Stomach (tissue), 9 donors: ENCODE measurements around the gene CLCA2. TPM values are rescaled to one million over a fixed set of nuclear protein-coding genes. Genes with fewer than 3 reads are reported as not detected.

ENCODE experiments used
- DNase-seq, 2 donors: peaks; one replicate each; pipeline versions ENCODE4 v3.0.0 to v3.0.0-alpha.2; 2013 to 2019
- H3K27ac ChIP-seq, 5 donors: fragments of 200-600 bp in 4 of 5; sonication (generic) in 4 of 5; one replicate each; pipeline ENCODE4 v1.5.1; 2013 to 2019; ENCODE audit warnings: mild to moderate bottlenecking in 1 of 5, moderate library complexity in 1 of 5
- H3K27me3 ChIP-seq, 3 donors: fragments of 200-600 bp; sonication (generic); one replicate each; pipeline ENCODE4 v1.5.1; 2017 to 2019; ENCODE audit warnings: mixed run types in 1 of 3
- H3K36me3 ChIP-seq, 4 donors: fragments of 200-600 bp; sonication (generic); 1 replicate in 3 of 4; 2 replicates in 1 of 4; pipeline ENCODE4 v1.5.1; 2016 to 2019
- H3K4me1 ChIP-seq, 4 donors: fragments of 200-600 bp; sonication (generic); one replicate each; pipeline ENCODE4 v1.5.1; 2016 to 2019
- H3K4me3 ChIP-seq, 4 donors: fragments of 200-600 bp; sonication (generic) in 3 of 4; one replicate each; pipeline ENCODE4 v1.5.1; 2016 to 2019; ENCODE audit warnings: mild to moderate bottlenecking in 1 of 4
- H3K9me3 ChIP-seq, 4 donors: fragments of 200-600 bp; sonication (generic); one replicate each; pipeline ENCODE4 v1.5.1; 2016 to 2019
- CTCF ChIP-seq, 7 experiments: fragments of 450-650 bp in 4 of 7; fragments of 200-600 bp in 3 of 7; sonication (generic) in 3 of 7; IDR thresholded peaks; one replicate each; pipeline ENCODE4 v1.5.1; 2016 to 2019; ENCODE audit warnings: antibody characterized with exemption in 7 of 7, control low read depth in 2 of 7, mild to moderate bottlenecking in 1 of 7
- EP300 ChIP-seq: sonication (generic); formaldehyde crosslinking; IDR thresholded peaks from one replicate; pipeline ENCODE4 v1.6.1; 2017; ENCODE audit warnings: antibody characterized with exemption
- POLR2A ChIP-seq, 4 donors: fragments of 450-650 bp; IDR thresholded peaks; one replicate each; pipeline ENCODE4 v1.6.1; 2016; ENCODE audit warnings: antibody characterized with exemption in 4 of 4, control low read depth in 2 of 4, mild to moderate bottlenecking in 1 of 4, moderate library complexity in 1 of 4
- POLR2AphosphoS5 ChIP-seq, 3 donors: sonication (generic); formaldehyde crosslinking; IDR thresholded peaks; one replicate each; pipeline ENCODE4 v1.6.1; 2016; ENCODE audit warnings: antibody characterized with exemption in 3 of 3
- WGBS, 5 donors: extraction: QIAGEN DNeasy Blood & Tissue Kit in 3 of 5; methylation state at CpG; one replicate each; pipeline versions ENCODE4 v1.1.5 to v1.1.7; 2013 to 2018; 5-methylcytosine and 5-hydroxymethylcytosine counted together
- intact Hi-C: fragments of 100-400 bp; cut with DNase I; formaldehyde crosslinking; loops from one replicate; pipeline ENCODE4 v1.15.1; 2023; ENCODE audit warnings: low total_unique reads
- polyA plus RNA-seq, 3 donors: library from polyadenylated mRNA; stranded (reverse); fragments of 200-250 nt; gene quantifications; one replicate each; pipeline ENCODE4 v1.2.3, GENCODE V29; 2013
- total RNA-seq, 5 donors: library from RNA; depleted of rRNA; stranded (reverse); fragments of >200 nt; gene quantifications; one replicate each; pipeline versions ENCODE4 v1.1.0 to v1.2.3, GENCODE V29; 2014 to 2016
- donor health status: healthy with polysubstance abuse.
- donor health status: Bipolar disorder and iron deficiency.
- donor health status: healthy.

Gene CLCA2
- total and polyA plus RNA-seq, 8 donors = 4.1 to 34.8 TPM; not detected in 6

GRCh38 chr1:86461482-86461881, 37.5 kb downstream of the CLCA2 start:
- Histone ChIP-seq H3K27me3 (peaks cover 0 to 7% (median 0%) of the 10 kb centered on the region in 3 donors), H3K4me3 (no peak overlapping the region), H3K9me3 (no peaks in the 10 kb centered on the region), H3K36me3 (no peaks in the 10 kb centered on the region), H3K4me1 (no peaks in the 10 kb centered on the region), H3K27ac (no peak overlapping the region)
- TF ChIP-seq POLR2AphosphoS5 (IDR thresholded peaks at IDR 0.05) = no peak
- TF ChIP-seq EP300 = no peak
- intact Hi-C loops = no loop called here
- 52 to 73% (median 56%) methylated on average over 3 of the region's 3 CpGs for WGBS, 5 donors
- DNase-seq = no peak

GRCh38 chr1:86464819-86465218, 40.8 kb downstream of the CLCA2 start:
- WGBS, 5 donors = 56 to 77% (median 75%) methylated on average over 1 of the region's 1 CpG
- intact Hi-C loops = no loop called here
- H3K27ac ChIP-seq = no peak overlapping the region
- TF ChIP-seq POLR2AphosphoS5 (IDR thresholded peaks at IDR 0.05) (no peak), POLR2A (IDR thresholded peaks at IDR 0.05) (no peak), EP300 (no peak), CTCF (IDR thresholded peaks at IDR 0.05) (no peak)
- H3K9me3 ChIP-seq = no peaks in the 10 kb centered on the region
- DNase-seq = no peak
- peaks cover 0 to 4% (median 3%) of the 10 kb centered on the region in 3 donors for H3K27me3 ChIP-seq
- H3K36me3 ChIP-seq = no peaks in the 10 kb centered on the region
- H3K4me3 ChIP-seq = no peak overlapping the region
- H3K4me1 ChIP-seq = no peaks in the 10 kb centered on the region

- DNase-seq = no peak
- intact Hi-C loops = no loop called here
- Histone ChIP-seq H3K27me3 (peaks cover 0 to 15% (median 3%) of the 10 kb centered on the region in 3 donors), H3K4me1 (no peaks in the 10 kb centered on the region), H3K9me3 (no peaks in the 10 kb centered on the region), H3K27ac (no peak overlapping the region), H3K36me3 (no peaks in the 10 kb centered on the region), H3K4me3 (no peak overlapping the region)
- TF ChIP-seq CTCF (IDR thresholded peaks at IDR 0.05) (no peak), POLR2AphosphoS5 (IDR thresholded peaks at IDR 0.05) (no peak), POLR2A (IDR thresholded peaks at IDR 0.05) (no peak), EP300 (no peak)
- WGBS, 5 donors = 69 to 94% (median 82%) methylated on average over 2 of the region's 2 CpGs
Measured at GRCh38 chr1:86466109-86466844, 42.3 kb downstream of the CLCA2 start.

DNA sequence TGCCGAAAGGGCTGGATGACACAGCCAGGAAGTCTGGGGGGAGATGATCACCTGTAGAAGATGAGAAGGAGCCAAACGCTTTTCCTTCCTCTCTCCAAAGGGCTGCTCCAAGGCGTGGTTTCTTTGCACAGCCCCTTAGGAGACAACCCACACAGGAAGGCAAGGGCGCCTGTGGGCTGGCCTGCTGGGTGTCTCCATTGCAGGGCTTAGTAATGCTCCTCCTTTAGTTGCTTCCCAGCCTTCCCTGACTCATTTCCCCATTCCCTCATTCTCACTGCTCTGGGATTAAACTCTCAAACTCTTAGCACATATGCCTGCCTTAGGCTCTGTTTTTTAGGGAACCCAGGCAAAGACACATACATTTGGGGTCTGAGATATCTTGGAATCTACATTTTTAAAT, 43.0 kb downstream of the CLCA2 start:
- no peaks in the 10 kb centered on the region for H3K36me3 ChIP-seq
- no peak for DNase-seq
- peaks cover 0 to 15% (median 4%) of the 10 kb centered on the region in 3 donors for H3K27me3 ChIP-seq
- no peak for TF ChIP-seq CTCF (IDR thresholded peaks at IDR 0.05)
- TF ChIP-seq EP300 = no peak
- TF ChIP-seq POLR2A (IDR thresholded peaks at IDR 0.05) = no peak
- TF ChIP-seq POLR2AphosphoS5 (IDR thresholded peaks at IDR 0.05) = no peak
- no peak overlapping the region for H3K4me3 ChIP-seq
- H3K4me1 ChIP-seq = no peaks in the 10 kb centered on the region
- 58 to 74% (median 69%) methylated on average over 4 of the region's 4 CpGs for WGBS, 5 donors
- H3K9me3 ChIP-seq = no peaks in the 10 kb centered on the region
- intact Hi-C loops = no loop called here
- no peak overlapping the region for H3K27ac ChIP-seq

DNA sequence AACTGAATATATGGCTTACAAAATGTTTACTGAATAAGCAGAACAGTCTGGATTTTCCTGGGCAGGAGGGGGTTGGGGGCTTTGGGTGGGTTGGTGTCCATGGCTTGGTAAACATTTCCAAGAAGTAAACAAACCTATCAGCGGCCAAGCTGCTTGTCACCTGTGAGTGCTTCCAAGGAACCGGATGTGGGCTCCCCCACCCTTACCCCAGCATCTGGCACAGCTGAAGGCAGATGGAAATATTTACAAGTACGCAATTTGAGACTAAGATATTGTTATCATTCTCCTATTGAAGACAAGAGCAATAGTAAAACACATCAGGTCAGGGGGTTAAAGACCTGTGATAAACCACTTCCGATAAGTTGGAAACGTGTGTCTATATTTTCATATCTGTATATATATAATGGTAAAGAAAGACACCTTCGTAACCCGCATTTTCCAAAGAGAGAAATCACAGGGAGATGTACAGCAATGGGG, 44.6 kb downstream of the CLCA2 start, which contains the start of gene CLCA1:
CLCA1 (plus strand) TSS at position 427 of the 477 bp plus-strand sequence; CDS start at position 472, 45 bp downstream.
- Histone ChIP-seq H3K27ac (no peak within 1 kb of the TSS), H3K9me3 (no peaks in the 10 kb centered on the region), H3K27me3 (peaks cover 0 to 15% (median 9%) of the 10 kb centered on the region in 3 donors), H3K36me3 (no peaks in the 10 kb centered on the region), H3K4me3 (no peak within 1 kb of the TSS), H3K4me1 (no peaks in the 10 kb centered on the region)
- no peak for TF ChIP-seq CTCF (IDR thresholded peaks at IDR 0.05)
- no peak for TF ChIP-seq POLR2AphosphoS5 (IDR thresholded peaks at IDR 0.05)
- no peak for TF ChIP-seq EP300
- no peak for TF ChIP-seq POLR2A (IDR thresholded peaks at IDR 0.05)
- intact Hi-C loops = no loop called here
- 39 to 61% (median 53%) methylated on average over 7 of the region's 7 CpGs for WGBS, 5 donors
- DNase-seq = no peak
